Mammary epithelial cell (primary cell): Measurements from ENCODE around the gene KIF5C.

Source experiments
- EZH2 ChIP-seq: IDR thresholded peaks from 2 replicates; pipeline ENCODE4 v1.6.1; 2012; ENCODE audit warnings: low read length, inconsistent platforms, borderline replicate concordance
- TF ChIP-seq, protein P1 (sequence below), 2 donors: IDR thresholded peaks in 1 of 2; conservative IDR thresholded peaks in 1 of 2; 2 replicates each; pipeline ENCODE4 v1.5.1; 2011 to 2012; ENCODE audit warnings: inconsistent platforms in 2 of 2, low read length in 2 of 2, mild to moderate bottlenecking in 2 of 2, control low read depth in 1 of 2, low read depth in 1 of 2; ENCODE audit not compliant: insufficient read depth in 1 of 2; ENCODE audit errors: extremely low read depth in 1 of 2

DNA sequence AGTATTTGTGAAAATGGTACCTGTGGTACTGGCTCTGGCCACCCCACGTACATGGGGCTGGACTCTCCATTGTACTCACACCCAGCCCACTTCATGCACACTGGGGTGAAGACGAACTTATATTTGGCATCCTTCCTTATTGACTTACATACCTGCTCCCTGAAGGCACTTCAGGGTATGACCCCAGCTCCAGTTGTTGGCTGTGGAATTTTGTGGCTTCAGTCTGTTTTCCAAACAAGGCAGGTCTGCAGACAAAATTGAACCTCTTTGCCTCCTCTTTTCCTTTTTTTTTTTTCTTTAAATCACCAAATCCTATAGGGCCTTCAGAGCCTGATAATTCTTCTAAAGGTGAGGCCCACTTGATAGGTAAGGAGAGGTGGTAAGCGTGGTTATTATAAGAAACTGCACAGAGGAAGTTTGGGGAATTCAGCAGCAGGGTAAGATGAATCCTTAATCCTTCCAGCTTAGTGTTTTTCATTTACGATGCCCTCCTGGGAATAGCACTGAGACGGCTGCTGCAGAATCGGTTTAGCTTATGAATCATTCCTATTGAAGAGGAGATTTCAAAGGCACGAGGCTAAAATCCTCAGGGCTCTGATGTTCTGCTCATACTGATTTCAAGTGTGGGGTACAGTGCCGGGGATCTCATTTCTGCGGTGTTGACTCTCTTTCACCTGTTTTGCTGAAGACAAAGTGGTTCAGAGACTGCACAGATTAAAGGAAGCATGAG, 55.2 kb downstream of the KIF5C start:
- TF ChIP-seq, protein P1, sequence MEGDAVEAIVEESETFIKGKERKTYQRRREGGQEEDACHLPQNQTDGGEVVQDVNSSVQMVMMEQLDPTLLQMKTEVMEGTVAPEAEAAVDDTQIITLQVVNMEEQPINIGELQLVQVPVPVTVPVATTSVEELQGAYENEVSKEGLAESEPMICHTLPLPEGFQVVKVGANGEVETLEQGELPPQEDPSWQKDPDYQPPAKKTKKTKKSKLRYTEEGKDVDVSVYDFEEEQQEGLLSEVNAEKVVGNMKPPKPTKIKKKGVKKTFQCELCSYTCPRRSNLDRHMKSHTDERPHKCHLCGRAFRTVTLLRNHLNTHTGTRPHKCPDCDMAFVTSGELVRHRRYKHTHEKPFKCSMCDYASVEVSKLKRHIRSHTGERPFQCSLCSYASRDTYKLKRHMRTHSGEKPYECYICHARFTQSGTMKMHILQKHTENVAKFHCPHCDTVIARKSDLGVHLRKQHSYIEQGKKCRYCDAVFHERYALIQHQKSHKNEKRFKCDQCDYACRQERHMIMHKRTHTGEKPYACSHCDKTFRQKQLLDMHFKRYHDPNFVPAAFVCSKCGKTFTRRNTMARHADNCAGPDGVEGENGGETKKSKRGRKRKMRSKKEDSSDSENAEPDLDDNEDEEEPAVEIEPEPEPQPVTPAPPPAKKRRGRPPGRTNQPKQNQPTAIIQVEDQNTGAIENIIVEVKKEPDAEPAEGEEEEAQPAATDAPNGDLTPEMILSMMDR (conservative IDR thresholded peaks at IDR 0.05 in 1 of 2, IDR thresholded peaks at IDR 0.05 in 1 of 2; ENCODE audit: extremely low read depth in 1 of 2, insufficient read depth in 1 of 2, low read depth in 1 of 2, low read length in 2 of 2), result no peak
- no peak for TF ChIP-seq EZH2
